Fibroblast of lung (primary cell): Measurements from ENCODE around the gene RIN3. TPM values are rescaled to one million over a fixed set of nuclear protein-coding genes. Genes with fewer than 3 reads are reported as not detected.
A peak's percentile ranks its signal among the peaks of the same experiment; 100 is the strongest.

Experiments
- DNase-seq, 2 donors: peaks; one replicate each; pipeline versions ENCODE4 v3.0.0 to v3.0.0-alpha.2; 2010; ENCODE audit warnings: low read depth in 2 of 2
- H2AFZ ChIP-seq: 2 replicates; pipeline ENCODE4 v1.5.1; 2012; ENCODE audit warnings: low read length, control low read depth, inconsistent platforms
- H3K27ac ChIP-seq: 2 replicates; pipeline ENCODE4 v1.5.1; 2011; ENCODE audit warnings: low read length, control low read depth; ENCODE audit not compliant: insufficient read depth
- H3K27me3 ChIP-seq: 2 replicates; pipeline ENCODE4 v1.5.1; 2011; ENCODE audit warnings: mild to moderate bottlenecking, low read length; ENCODE audit not compliant: control insufficient read depth, insufficient read depth
- H3K36me3 ChIP-seq: 2 replicates; pipeline ENCODE4 v1.5.1; 2011; ENCODE audit warnings: low read length; ENCODE audit not compliant: control insufficient read depth, insufficient read depth
- H3K4me1 ChIP-seq: 2 replicates; pipeline ENCODE4 v1.5.1; 2011; ENCODE audit warnings: low read length; ENCODE audit not compliant: control insufficient read depth, insufficient read depth; ENCODE audit errors: extremely low read depth
- H3K4me2 ChIP-seq: 2 replicates; pipeline ENCODE4 v1.5.1; 2011; ENCODE audit warnings: low read length, control low read depth; ENCODE audit not compliant: insufficient read depth; ENCODE audit errors: extremely low read depth
- H3K4me3 ChIP-seq, 4 experiments: fragments of 200-600 bp in 1 of 4; sonication (generic) in 1 of 4; replicated peaks in 1 of 4; 2 replicates each; pipeline ENCODE4 v1.5.1; 2011 to 2016; ENCODE audit warnings: low read length in 4 of 4, low read depth in 3 of 4, mild to moderate bottlenecking in 3 of 4, control low read depth in 2 of 4, inconsistent platforms in 1 of 4, mixed read lengths in 1 of 4; ENCODE audit not compliant: insufficient read depth in 1 of 4; ENCODE audit errors: control extremely low read depth in 1 of 4
- H3K79me2 ChIP-seq: 2 replicates; pipeline ENCODE4 v1.5.1; 2012; ENCODE audit warnings: mild to moderate bottlenecking, low read length, inconsistent platforms; ENCODE audit not compliant: control insufficient read depth, insufficient read depth
- H3K9ac ChIP-seq: 2 replicates; pipeline ENCODE4 v1.5.1; 2011; ENCODE audit warnings: mild to moderate bottlenecking, low read length, control low read depth; ENCODE audit not compliant: insufficient read depth
- H3K9me3 ChIP-seq: 2 replicates; pipeline ENCODE4 v1.5.1; 2012; ENCODE audit warnings: low read depth, low read length; ENCODE audit not compliant: control insufficient read depth, insufficient read depth
- H4K20me1 ChIP-seq: 2 replicates; pipeline ENCODE4 v1.5.1; 2011; ENCODE audit warnings: low read length; ENCODE audit not compliant: control insufficient read depth, insufficient read depth; ENCODE audit errors: extremely low read depth
- CTCF ChIP-seq, 2 donors: IDR thresholded peaks in 1 of 2; conservative IDR thresholded peaks in 1 of 2; 1 replicate in 1 of 2; 2 replicates in 1 of 2; pipeline ENCODE4 v1.5.1; 2011 to 2012; ENCODE audit warnings: low read length in 2 of 2, control low read depth in 1 of 2, inconsistent platforms in 1 of 2, low read depth in 1 of 2, mild to moderate bottlenecking in 1 of 2
- EZH2 ChIP-seq: IDR thresholded peaks from 2 replicates; pipeline ENCODE4 v1.5.1; 2012; ENCODE audit warnings: low read length, control low read depth, mild to moderate bottlenecking; ENCODE audit errors: missing control alignments
- polyA plus RNA-seq, 2 donors: library from polyadenylated mRNA; depleted of rRNA in 1 of 2; stranded (reverse) in 1 of 2; unstranded in 1 of 2; fragments of >200 nt; gene quantifications; 2 replicates each; pipeline ENCODE4 v1.2.1, GENCODE V29; 2011 to 2012; ENCODE audit warnings: missing spikeins in 1 of 2
- total RNA-seq: library from RNA; depleted of rRNA; stranded (reverse); fragments of >200 nt; gene quantifications from 2 replicates; pipeline ENCODE4 v1.2.1, GENCODE V29; 2014

Gene RIN3
- total and polyA plus RNA-seq, 2 donors (not counting 1 experiment from before 2014, with no cell fraction given) = 8.9 to 9.2 TPM

GRCh38 chr14:92558319-92558718 is 44.7 kb downstream of the RIN3 start:
- Histone ChIP-seq H4K20me1 (no peaks in the 10 kb centered on the region), H3K27ac (no peak overlapping the region), H3K36me3 (peaks cover 8% of the 10 kb centered on the region), H2AFZ (no peak overlapping the region), H3K27me3 (no peaks in the 10 kb centered on the region), H3K9me3 (no peaks in the 10 kb centered on the region), H3K4me2 (no peak overlapping the region), H3K9ac (no peak overlapping the region), H3K4me3 (no peak overlapping the region), H3K79me2 (peaks cover 4% of the 10 kb centered on the region), H3K4me1 (peaks cover 4% of the 10 kb centered on the region)
- DNase-seq = no peak
- no peak for TF ChIP-seq EZH2
- no peak for TF ChIP-seq CTCF (conservative IDR thresholded peaks at IDR 0.05 in 1 of 2, IDR thresholded peaks at IDR 0.05 in 1 of 2; ENCODE audit: low read depth in 1 of 2, low read length in 2 of 2)

- H4K20me1 ChIP-seq = no peaks in the 10 kb centered on the region
- no peaks in the 10 kb centered on the region for H3K27me3 ChIP-seq
- no peaks in the 10 kb centered on the region for H3K9me3 ChIP-seq
- no peaks in the 10 kb centered on the region for H3K4me1 ChIP-seq
- no peak for DNase-seq
- no peak overlapping the region for H3K9ac ChIP-seq
- H3K4me3 ChIP-seq = no peak overlapping the region
- H3K79me2 ChIP-seq = no peaks in the 10 kb centered on the region
- H3K36me3 ChIP-seq = peaks cover 8% of the 10 kb centered on the region
- no peak overlapping the region for H2AFZ ChIP-seq
- H3K27ac ChIP-seq = no peak overlapping the region
- TF ChIP-seq CTCF (conservative IDR thresholded peaks at IDR 0.05 in 1 of 2, IDR thresholded peaks at IDR 0.05 in 1 of 2; ENCODE audit: low read depth in 1 of 2, low read length in 2 of 2) (no peak), EZH2 (no peak)
- H3K4me2 ChIP-seq = no peak overlapping the region
These were observed 45.9 kb downstream of the RIN3 start for GRCh38 chr14:92559486-92559885.

GRCh38 chr14:92560106-92560865 is 46.7 kb downstream of the RIN3 start:
- Histone ChIP-seq H3K36me3 (peaks cover 8% of the 10 kb centered on the region), H3K4me2 (no peak overlapping the region), H3K9me3 (no peaks in the 10 kb centered on the region), H3K9ac (no peak overlapping the region), H3K27ac (no peak overlapping the region), H3K27me3 (no peaks in the 10 kb centered on the region), H4K20me1 (no peaks in the 10 kb centered on the region), H3K79me2 (no peaks in the 10 kb centered on the region), H2AFZ (no peak overlapping the region), H3K4me1 (no peaks in the 10 kb centered on the region), H3K4me3 (no peak overlapping the region)
- peak in 1 of 2 donors; percentile 18 for DNase-seq
- TF ChIP-seq CTCF (conservative IDR thresholded peaks at IDR 0.05 in 1 of 2, IDR thresholded peaks at IDR 0.05 in 1 of 2; ENCODE audit: low read depth in 1 of 2, low read length in 2 of 2) (no peak), EZH2 (no peak)
